Lung (tissue), 12 donors: ENCODE measurements around the gene MTG1. TPM values are rescaled to one million over a fixed set of nuclear protein-coding genes. Genes with fewer than 3 reads are reported as not detected.

Experiments
- ATAC-seq: fragments of 200-7000 bp; cut with Tn5 transposase; one replicate; pipeline ENCODE4 v1.9.1; 2020; ENCODE audit warnings: moderate number of reproducible peaks; ENCODE audit not compliant: insufficient read depth, low FRiP score
- DNase-seq, 3 donors: peaks; one replicate each; pipeline ENCODE4 v3.0.0-alpha.2; 2013 to 2017
- H3K27ac ChIP-seq, 2 donors: one replicate each; pipeline ENCODE4 v1.5.1; 2013; ENCODE audit warnings: mild to moderate bottlenecking in 2 of 2, moderate library complexity in 2 of 2, control low read depth in 1 of 2, inconsistent platforms in 1 of 2, low read depth in 1 of 2, low read length in 1 of 2
- H3K27me3 ChIP-seq, 3 donors: one replicate each; pipeline ENCODE4 v1.5.1; 2013; ENCODE audit warnings: low read length in 2 of 3; ENCODE audit not compliant: control insufficient read depth in 3 of 3, insufficient read depth in 3 of 3
- H3K36me3 ChIP-seq, 4 donors: one replicate each; pipeline ENCODE4 v1.5.1; 2013; ENCODE audit warnings: low read length in 4 of 4, mild to moderate bottlenecking in 1 of 4, moderate library complexity in 1 of 4; ENCODE audit not compliant: control insufficient read depth in 4 of 4, insufficient read depth in 4 of 4
- H3K4me1 ChIP-seq, 5 donors: one replicate each; pipeline ENCODE4 v1.5.1; 2013; ENCODE audit warnings: low read length in 5 of 5, mild to moderate bottlenecking in 2 of 5, moderate library complexity in 1 of 5; ENCODE audit not compliant: control insufficient read depth in 5 of 5, insufficient read depth in 5 of 5
- H3K4me3 ChIP-seq: one replicate; pipeline ENCODE4 v1.5.1; 2013; ENCODE audit warnings: mild to moderate bottlenecking, control low read depth, moderate library complexity
- H3K9ac ChIP-seq, 2 donors: one replicate each; pipeline ENCODE4 v1.5.1; 2013; ENCODE audit warnings: low read length in 2 of 2, control low read depth in 1 of 2; ENCODE audit not compliant: insufficient read depth in 1 of 2
- H3K9me3 ChIP-seq, 4 donors: one replicate each; pipeline ENCODE4 v1.5.1; 2013; ENCODE audit warnings: low read length in 3 of 4, mild to moderate bottlenecking in 1 of 4, moderate library complexity in 1 of 4; ENCODE audit not compliant: control insufficient read depth in 4 of 4, insufficient read depth in 3 of 4
- WGBS, 2 donors: extraction: QIAGEN DNeasy Blood & Tissue Kit; methylation state at CpG; one replicate each; pipeline ENCODE4 v1.1.7; 2013; 5-methylcytosine and 5-hydroxymethylcytosine counted together
- polyA plus RNA-seq, 2 donors: library from polyadenylated mRNA; stranded (reverse); fragments of 200-250 nt; gene quantifications; one replicate each; pipeline ENCODE4 v1.2.1, GENCODE V29; 2013
- total RNA-seq, 2 donors: library from RNA; depleted of rRNA in 1 of 2; stranded (reverse); fragments of >200 nt in 1 of 2; gene quantifications; one replicate each; pipeline ENCODE4 v1.2.1, GENCODE V29; 2014 to 2021
- TF ChIP-seq, protein P1 (sequence below): IDR thresholded peaks from 2 replicates; pipeline ENCODE4 v1.5.1; 2012; ENCODE audit warnings: mild to moderate bottlenecking; ENCODE audit errors: control extremely low read depth, extremely low read depth
- donor health status: control.
- donor health status: control.
- donor health status: Bipolar disorder and iron deficiency.
- donor health status: healthy.
- donor health status: DM: yes; HTN: yes; CAD: no.

MTG1 gene
- total and polyA plus RNA-seq, 4 donors = 36.4 to 51.8 (median 44.5) TPM

DNA sequence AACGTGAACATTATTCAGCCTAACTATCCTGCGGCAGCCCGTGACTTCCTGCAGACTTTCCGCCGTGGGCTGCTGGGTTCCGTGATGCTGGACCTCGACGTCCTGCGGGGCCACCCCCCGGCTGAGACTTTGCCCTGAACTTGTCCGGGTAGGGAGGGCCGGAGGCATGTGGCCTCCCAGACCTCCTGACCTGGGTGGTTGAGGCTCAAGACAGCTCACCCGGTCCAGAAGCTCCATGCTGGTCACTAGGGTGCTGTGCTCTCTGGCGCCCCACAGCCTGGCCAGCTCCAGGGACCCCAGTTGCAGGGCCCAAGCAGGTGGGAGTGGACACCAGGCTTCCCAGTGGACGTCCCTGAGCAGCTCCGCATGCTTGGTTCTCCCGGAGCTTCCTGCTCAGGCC is 26.1 kb downstream of the MTG1 start:
- no peak overlapping the region for H3K9ac ChIP-seq
- peaks cover 2 to 30% (median 13%) of the 10 kb centered on the region in 4 donors for H3K36me3 ChIP-seq
- H3K9me3 ChIP-seq = peaks cover 0 to 7% (median 0%) of the 10 kb centered on the region in 4 donors
- H3K4me1 ChIP-seq = peaks cover 0 to 5% (median 0%) of the 10 kb centered on the region in 5 donors
- TF ChIP-seq, protein P1, sequence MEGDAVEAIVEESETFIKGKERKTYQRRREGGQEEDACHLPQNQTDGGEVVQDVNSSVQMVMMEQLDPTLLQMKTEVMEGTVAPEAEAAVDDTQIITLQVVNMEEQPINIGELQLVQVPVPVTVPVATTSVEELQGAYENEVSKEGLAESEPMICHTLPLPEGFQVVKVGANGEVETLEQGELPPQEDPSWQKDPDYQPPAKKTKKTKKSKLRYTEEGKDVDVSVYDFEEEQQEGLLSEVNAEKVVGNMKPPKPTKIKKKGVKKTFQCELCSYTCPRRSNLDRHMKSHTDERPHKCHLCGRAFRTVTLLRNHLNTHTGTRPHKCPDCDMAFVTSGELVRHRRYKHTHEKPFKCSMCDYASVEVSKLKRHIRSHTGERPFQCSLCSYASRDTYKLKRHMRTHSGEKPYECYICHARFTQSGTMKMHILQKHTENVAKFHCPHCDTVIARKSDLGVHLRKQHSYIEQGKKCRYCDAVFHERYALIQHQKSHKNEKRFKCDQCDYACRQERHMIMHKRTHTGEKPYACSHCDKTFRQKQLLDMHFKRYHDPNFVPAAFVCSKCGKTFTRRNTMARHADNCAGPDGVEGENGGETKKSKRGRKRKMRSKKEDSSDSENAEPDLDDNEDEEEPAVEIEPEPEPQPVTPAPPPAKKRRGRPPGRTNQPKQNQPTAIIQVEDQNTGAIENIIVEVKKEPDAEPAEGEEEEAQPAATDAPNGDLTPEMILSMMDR = no peak
- H3K27me3 ChIP-seq = peaks cover 0 to under 1% (median 0%) of the 10 kb centered on the region in 3 donors
- H3K27ac ChIP-seq = no peak overlapping the region
- no peak for ATAC-seq
- H3K4me3 ChIP-seq = no peak overlapping the region
- WGBS, 2 donors = 93 to 95% methylated on average over 17 of the region's 17 CpGs
- DNase-seq = no peak

DNA sequence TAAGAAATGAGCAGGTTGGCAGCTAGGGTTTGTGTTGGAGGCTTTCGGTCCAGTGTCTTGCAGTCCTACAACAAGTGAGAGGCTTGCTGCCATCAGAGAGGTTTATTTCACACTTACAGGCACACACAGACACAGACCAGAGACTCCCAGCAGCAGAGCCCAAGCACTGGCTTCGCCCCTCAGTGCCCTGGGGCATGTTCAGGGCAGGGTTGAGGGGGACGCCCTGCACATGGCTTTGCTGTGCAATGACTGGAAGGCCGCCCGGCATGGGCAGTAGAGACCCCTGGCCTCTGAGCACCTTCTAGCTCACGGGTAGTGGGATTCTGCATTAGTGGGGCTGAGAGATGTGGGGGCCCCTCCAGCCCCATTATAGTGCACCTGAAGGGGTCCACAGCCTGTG is 26.6 kb downstream of the MTG1 start:
- Histone ChIP-seq H3K36me3 (peaks cover 2 to 30% (median 7%) of the 10 kb centered on the region in 4 donors), H3K9ac (no peak overlapping the region), H3K9me3 (peaks cover 0 to 7% (median 0%) of the 10 kb centered on the region in 4 donors), H3K4me3 (no peak overlapping the region), H3K27ac (no peak overlapping the region), H3K4me1 (peaks cover 0 to 5% (median 0%) of the 10 kb centered on the region in 5 donors), H3K27me3 (peaks cover 0 to 4% (median 0%) of the 10 kb centered on the region in 3 donors)
- TF ChIP-seq, protein P1 = no peak
- DNase-seq = no peak
- ATAC-seq = no peak
- 92 to 94% methylated on average over 6 of the region's 6 CpGs for WGBS, 2 donors

DNA sequence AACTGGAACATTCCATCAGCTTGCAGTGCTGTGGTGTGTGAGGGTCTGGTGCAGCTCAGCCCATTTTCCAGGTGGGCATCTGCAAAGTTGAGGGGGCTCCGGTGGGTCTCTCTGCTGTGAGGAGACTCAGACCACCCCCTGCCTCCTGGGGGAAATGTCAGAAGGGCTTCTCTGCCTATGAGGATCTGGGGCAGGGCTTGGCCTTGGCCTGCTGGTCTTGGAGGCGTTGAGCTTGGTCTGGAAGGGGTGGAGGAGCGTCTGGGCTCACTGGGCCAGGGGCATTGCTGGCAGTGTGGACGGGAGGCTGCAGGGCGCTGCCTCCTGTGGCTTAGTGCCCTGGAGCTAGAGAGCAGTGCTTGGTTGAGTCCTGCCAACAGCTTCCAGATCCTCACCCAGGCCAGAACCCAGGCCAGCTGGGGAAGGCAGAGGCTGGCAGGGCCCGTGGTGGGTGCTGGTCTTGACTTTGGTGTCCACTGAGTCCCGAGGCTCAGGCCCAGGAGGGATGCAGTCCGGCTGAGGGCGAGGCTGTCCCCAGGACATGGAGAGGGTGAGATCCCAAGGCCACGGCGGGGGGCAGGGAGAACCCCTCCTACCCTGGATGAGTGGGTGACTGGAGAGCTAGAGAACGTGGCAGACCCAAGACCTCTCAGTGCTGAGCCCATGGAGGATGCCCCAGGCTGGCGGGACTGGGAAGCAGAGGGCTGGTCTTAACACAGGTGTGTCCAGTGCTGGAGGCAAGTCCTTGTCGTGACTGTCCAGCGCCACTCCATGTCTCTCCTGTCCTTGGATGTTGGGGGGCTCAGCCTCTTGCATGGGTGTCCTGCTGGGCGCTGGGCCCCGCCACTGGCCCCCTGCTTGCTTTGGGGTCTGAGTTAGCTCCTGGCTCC is 27.6 kb downstream of the MTG1 start:
- DNase-seq (no peak), ATAC-seq (no peak)
- Histone ChIP-seq H3K9me3 (peaks cover 0 to 5% (median 0%) of the 10 kb centered on the region in 4 donors), H3K9ac (no peak overlapping the region), H3K4me1 (peaks cover 0 to 5% (median 0%) of the 10 kb centered on the region in 5 donors), H3K27me3 (peaks cover 0 to 4% (median 0%) of the 10 kb centered on the region in 3 donors), H3K4me3 (no peak overlapping the region), H3K27ac (no peak overlapping the region), H3K36me3 (peaks cover 0 to 26% (median 5%) of the 10 kb centered on the region in 4 donors)
- TF ChIP-seq, protein P1 = no peak
- 84 to 93% methylated on average over 15 to 17 of the region's 17 CpGs for WGBS, 2 donors
